ENCODE measurements around the gene RNH1.

GRCh38 chr11:487571-488021, 19.4 kb downstream of the RNH1 start:
- TF ChIP-seq CTCF (IDR thresholded peaks at IDR 0.05; ENCODE audit: borderline replicate concordance, extremely low read depth, low read length, poor library complexity, severe bottlenecking) (no peak), EZH2 (IDR thresholded peaks at IDR 0.05; ENCODE audit: borderline replicate concordance, low read depth, low read length, severe bottlenecking) (no peak)

Data from DND-41 (cell line).